HG02840 (cell line): ENCODE data around the gene ENPP3.
A peak's percentile ranks its signal among the peaks of the same experiment; 100 is the strongest.
"Not testable (repeated sequence)": the region's sequence is repeated elsewhere in the genome, so short reads cannot be mapped to it uniquely, and the experiment has no call there.

ENCODE experiments used
- ATAC-seq: cut with Tn5 transposase; IDR thresholded peaks from one replicate; pipeline ENCODE4 v1.9.1; 2021; ENCODE audit warnings: mild to moderate bottlenecking, moderate library complexity, moderate number of reproducible peaks; ENCODE audit not compliant: unreplicated experiment, low FRiP score

The ENPP3 gene

DNA sequence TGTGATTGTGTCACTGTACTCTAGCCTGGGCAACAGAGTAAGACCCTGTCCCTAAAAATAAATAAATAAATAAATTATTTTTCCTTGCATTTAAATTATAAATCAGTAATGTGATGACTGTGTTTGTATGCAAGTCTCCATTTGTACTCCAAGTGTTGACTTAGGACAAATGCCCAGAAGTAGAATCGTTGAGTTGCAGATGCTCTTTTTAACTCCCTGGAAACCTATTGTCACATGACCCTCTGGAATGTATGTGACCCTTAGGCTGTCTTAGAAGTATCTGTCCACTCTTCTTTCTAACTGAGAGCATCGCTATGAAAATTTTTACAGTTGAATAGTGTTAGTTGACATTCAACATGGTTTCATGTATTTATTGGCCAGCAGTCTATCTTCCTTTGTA is 45.3 kb downstream of the ENPP3 start:
- ATAC-seq: no peak

- peak; percentile 59 for ATAC-seq
These were observed 46.4 kb downstream of the ENPP3 start for GRCh38 chr6:131683479-131683878.

GRCh38 chr6:131685266-131685780 is 48.2 kb downstream of the ENPP3 start:
- ATAC-seq: peak; percentile 62

GRCh38 chr6:131687022-131687421 is 49.9 kb downstream of the ENPP3 start:
- ATAC-seq: no peak

DNA sequence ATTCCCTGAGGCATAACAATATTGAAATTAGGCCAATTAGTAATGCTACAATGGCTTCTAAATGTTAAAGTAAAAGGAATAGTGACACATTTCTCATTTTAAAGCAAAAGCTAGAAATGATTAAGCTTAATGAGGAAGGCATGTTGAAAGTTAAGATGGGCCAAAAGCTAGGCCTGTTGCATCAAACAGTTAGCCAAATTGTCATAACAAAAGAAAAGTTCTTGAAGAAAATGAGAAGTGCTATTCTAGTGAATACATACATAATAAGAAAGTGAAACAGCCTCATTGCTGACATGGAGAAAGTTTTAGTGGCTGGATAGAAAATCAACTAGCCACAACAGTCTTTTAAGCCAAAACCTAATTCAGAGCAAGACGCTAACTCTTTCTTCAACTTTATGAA is 51.2 kb downstream of the ENPP3 start:
- ATAC-seq: peak; percentile 78

DNA sequence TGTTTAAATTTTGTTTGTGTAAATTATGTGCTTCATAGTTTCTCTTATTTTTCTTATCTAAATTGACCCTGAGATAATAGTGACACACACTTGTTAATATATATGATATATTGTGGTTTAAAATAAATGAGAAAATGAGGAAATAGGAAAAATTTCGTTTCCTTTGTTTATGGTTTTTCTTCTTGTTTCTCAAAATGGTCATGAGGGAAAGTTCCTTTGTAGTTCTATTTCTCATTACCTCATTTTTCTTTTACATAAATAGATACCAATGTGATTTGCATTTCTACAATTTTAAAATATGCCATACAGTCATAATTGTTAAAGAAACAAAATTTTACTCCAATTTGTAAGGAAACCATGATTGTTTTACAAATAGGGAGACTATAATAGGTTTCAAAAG is 54.9 kb downstream of the ENPP3 start:
- ATAC-seq: no peak

DNA sequence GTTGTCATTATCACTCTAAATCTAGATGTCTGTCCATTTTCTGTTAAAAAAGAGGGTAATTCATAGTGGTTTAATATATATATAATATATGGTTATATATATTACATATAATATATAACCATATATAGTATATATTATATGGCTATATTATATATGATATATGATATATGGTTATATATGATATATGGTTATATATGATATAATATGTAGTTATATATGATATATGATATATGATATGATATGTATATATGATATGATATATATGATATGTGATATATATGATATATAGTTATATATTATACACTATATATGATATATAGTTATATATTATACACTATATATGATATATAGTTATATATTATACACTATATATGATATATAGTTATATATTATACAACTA is 55.5 kb downstream of the ENPP3 start:
- no peak for ATAC-seq

DNA sequence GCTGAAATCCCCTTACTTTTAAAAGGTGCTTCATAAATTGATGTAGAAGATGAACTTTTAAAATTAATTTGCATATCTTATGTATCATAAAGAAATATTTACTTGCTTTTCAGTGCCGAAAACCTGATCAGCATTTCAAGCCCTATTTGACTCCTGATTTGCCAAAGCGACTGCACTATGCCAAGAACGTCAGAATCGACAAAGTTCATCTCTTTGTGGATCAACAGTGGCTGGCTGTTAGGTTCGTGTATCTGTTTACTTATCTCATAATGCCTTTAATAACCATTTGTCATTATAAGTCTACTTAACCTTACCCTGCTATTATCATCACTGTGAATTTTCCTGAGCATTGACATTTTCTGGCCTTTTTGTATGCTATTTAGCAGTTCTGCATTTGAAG is 56.3 kb downstream of the ENPP3 start:
- ATAC-seq: no peak

GRCh38 chr6:131694832-131695426 is 57.8 kb downstream of the ENPP3 start:
- ATAC-seq: no peak

GRCh38 chr6:131696956-131697355 is 59.9 kb downstream of the ENPP3 start:
- no peak for ATAC-seq

GRCh38 chr6:131700851-131701250 is 63.7 kb downstream of the ENPP3 start:
- ATAC-seq: not testable (repeated sequence)

GRCh38 chr6:131703905-131704304 is 66.8 kb downstream of the ENPP3 start:
- ATAC-seq: not testable (repeated sequence)

DNA sequence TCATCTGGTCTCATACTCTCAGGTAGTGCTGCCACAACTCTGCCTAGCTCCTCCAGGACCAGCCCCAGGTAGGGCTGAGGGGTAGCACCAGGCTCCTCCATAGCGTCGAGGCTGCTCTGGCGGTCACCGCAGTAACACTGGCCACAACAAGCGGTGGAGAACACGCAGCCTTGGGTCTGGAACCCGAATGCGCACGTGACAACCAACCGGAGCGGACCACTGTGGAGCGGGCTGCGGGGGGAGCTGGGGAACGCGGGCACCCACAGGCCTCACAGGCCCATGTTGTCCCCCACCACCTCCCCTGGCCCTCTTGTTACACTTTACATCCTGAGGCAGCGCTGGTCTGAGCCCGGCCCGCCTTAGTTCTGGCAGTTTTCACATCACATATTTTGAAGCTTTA is 73.8 kb downstream of the ENPP3 start, which contains the start of gene CTAGE9:
TSS of gene CTAGE9 (minus strand) at position 101 of the 400 bp plus-strand sequence. CDS start at position 101, 0 bp downstream.
- ATAC-seq: not testable (repeated sequence)

DNA sequence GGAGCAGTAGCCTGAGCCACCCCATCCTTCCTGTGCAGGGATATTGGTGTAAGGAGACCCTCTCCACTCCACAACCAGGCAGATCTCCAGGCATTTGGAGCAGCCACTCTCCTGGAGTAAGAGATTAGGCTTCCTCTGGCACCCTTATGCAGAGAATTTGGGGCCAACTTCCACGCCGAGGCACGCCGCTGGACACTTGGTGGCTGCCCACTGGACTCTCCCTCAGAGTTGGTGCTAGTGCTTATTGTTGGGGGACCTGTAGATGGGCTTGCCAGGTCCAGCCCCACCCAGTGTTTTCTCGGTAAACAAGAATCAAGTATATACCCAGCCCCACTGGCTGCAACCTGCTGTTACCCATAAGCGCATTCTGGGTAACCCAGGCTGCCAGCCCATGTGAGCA is 78.5 kb downstream of the ENPP3 start:
- not testable (repeated sequence) for ATAC-seq

DNA sequence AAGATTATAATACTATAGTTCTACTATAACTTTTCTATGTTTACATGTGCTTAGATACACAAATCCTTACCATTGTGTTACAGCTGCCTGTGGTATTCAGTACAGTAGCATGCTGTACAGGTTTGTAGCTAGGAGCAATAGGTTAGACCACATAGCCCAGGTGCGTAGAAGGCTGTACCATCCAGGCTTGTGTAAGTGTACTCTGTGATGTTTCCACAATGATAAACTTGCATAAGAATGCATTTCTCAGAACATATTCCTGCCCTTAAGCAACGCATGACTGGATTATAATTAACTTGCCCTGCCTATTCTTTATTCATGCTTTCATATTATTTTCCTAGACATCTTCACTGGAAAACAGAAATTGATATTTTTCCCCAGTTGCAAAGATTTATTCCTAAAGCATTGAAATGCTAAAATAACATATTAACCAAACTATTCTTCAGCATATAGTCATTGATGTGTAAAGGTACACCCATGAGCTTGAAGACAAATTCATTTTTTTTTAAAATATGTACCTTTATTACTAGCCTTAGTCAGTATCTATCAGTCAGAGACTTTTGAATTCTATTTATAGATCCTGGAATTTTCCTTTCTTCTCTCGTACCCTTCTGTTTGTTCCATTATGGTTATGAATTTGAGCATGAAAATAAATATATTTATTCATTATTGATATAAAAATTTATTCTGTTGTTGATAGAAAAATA is 80.9 kb downstream of the ENPP3 start:
- no peak for ATAC-seq

DNA sequence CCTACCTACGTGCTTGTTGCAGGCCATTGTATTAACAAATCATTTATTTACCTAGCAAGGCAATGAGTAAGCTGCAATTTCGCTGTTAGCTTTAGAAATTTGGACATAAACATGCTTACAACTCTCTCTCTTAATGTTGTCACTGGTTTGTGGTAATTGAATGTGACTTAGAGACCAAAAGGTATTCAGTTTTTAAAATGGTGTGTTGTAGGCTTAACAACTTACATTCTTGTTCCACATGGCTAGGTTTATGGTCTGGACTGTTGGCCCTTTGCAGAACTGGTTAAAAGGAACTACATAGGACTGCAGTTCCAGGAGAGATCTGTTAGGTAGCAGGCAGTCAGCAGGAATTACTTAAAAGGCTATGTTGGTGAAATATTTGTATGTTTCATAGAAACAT is 84.1 kb downstream of the ENPP3 start:
- ATAC-seq: no peak

GRCh38 chr6:131724114-131724513 is 87.0 kb downstream of the ENPP3 start:
- no peak for ATAC-seq

- no peak for ATAC-seq
These were observed 90.4 kb downstream of the ENPP3 start for GRCh38 chr6:131727467-131727866.

GRCh38 chr6:131727868-131728267 is 90.8 kb downstream of the ENPP3 start:
- no peak for ATAC-seq

GRCh38 chr6:131728296-131728939 is 91.3 kb downstream of the ENPP3 start:
- ATAC-seq: no peak

GRCh38 chr6:131729550-131729949 is 92.4 kb downstream of the ENPP3 start:
- no peak for ATAC-seq
